ENCODE measurements around the gene VGF. TPM values are rescaled to one million over a fixed set of nuclear protein-coding genes. Genes with fewer than 3 reads are reported as not detected.
"Not testable (repeated sequence)": the region's sequence is repeated elsewhere in the genome, so short reads cannot be mapped to it uniquely, and the experiment has no call there.

Gene VGF
- total RNA-seq, 1 donor from 2014 or later, result 0.16 TPM

DNA sequence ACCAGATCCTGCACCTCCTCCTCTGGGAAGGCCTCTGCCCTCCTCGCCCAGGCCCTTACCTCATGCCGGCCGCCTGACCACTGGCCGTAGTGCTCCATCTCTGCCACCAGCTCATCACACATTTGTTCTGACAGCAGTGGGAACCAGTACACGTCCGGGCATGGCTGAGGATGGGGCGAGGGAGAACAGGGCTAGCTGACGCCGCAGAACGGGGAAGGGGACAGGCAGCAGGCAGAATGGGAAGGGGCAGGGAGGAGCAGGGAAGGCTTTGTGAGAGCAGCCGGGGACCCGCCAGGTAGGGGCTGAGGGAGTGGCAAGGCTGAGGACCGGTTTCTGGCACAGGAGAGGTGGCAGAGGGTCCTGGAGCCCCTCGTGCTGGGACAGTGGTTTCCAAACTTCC is 43.4 kb upstream of the VGF start:
- Mint-ChIP-seq H3K27me3 (ENCODE audit: unreplicated experiment) (no peaks in the 10 kb centered on the region), H3K9me3 (ENCODE audit: unreplicated experiment) (no peaks in the 10 kb centered on the region), H3K27ac (ENCODE audit: unreplicated experiment) (no peak overlapping the region), H3K36me3 (ENCODE audit: unreplicated experiment) (peaks cover 24% of the 10 kb centered on the region), H3K4me3 (ENCODE audit: unreplicated experiment) (no peak overlapping the region), H3K4me1 (ENCODE audit: unreplicated experiment) (no peaks in the 10 kb centered on the region)
- no peak for DNase-seq (ENCODE audit: extremely low spot score, unreplicated experiment)
- TF ChIP-seq, protein P1, sequence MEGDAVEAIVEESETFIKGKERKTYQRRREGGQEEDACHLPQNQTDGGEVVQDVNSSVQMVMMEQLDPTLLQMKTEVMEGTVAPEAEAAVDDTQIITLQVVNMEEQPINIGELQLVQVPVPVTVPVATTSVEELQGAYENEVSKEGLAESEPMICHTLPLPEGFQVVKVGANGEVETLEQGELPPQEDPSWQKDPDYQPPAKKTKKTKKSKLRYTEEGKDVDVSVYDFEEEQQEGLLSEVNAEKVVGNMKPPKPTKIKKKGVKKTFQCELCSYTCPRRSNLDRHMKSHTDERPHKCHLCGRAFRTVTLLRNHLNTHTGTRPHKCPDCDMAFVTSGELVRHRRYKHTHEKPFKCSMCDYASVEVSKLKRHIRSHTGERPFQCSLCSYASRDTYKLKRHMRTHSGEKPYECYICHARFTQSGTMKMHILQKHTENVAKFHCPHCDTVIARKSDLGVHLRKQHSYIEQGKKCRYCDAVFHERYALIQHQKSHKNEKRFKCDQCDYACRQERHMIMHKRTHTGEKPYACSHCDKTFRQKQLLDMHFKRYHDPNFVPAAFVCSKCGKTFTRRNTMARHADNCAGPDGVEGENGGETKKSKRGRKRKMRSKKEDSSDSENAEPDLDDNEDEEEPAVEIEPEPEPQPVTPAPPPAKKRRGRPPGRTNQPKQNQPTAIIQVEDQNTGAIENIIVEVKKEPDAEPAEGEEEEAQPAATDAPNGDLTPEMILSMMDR (IDR thresholded peaks at IDR 0.05), result no peak

GRCh38 chr7:101207459-101207858 is 42.1 kb upstream of the VGF start:
- DNase-seq (ENCODE audit: extremely low spot score, unreplicated experiment), result no peak
- Mint-ChIP-seq H3K4me3 (ENCODE audit: unreplicated experiment) (no peak overlapping the region), H3K36me3 (ENCODE audit: unreplicated experiment) (peaks cover 24% of the 10 kb centered on the region), H3K27me3 (ENCODE audit: unreplicated experiment) (peaks cover 5% of the 10 kb centered on the region), H3K4me1 (ENCODE audit: unreplicated experiment) (no peaks in the 10 kb centered on the region), H3K27ac (ENCODE audit: unreplicated experiment) (no peak overlapping the region), H3K9me3 (ENCODE audit: unreplicated experiment) (no peaks in the 10 kb centered on the region)
- TF ChIP-seq, protein P1 (IDR thresholded peaks at IDR 0.05), result no peak

- no peaks in the 10 kb centered on the region for H3K9me3 Mint-ChIP-seq (ENCODE audit: unreplicated experiment)
- H3K36me3 Mint-ChIP-seq (ENCODE audit: unreplicated experiment), result peaks cover 24% of the 10 kb centered on the region
- DNase-seq (ENCODE audit: extremely low spot score, unreplicated experiment), result no peak
- H3K27me3 Mint-ChIP-seq (ENCODE audit: unreplicated experiment), result peaks cover 7% of the 10 kb centered on the region
- H3K27ac Mint-ChIP-seq (ENCODE audit: unreplicated experiment), result no peak overlapping the region
- H3K4me1 Mint-ChIP-seq (ENCODE audit: unreplicated experiment), result no peaks in the 10 kb centered on the region
- H3K4me3 Mint-ChIP-seq (ENCODE audit: unreplicated experiment), result no peak overlapping the region
- TF ChIP-seq, protein P1 (IDR thresholded peaks at IDR 0.05), result no peak
These were observed 41.3 kb upstream of the VGF start for GRCh38 chr7:101206665-101207042.

- TF ChIP-seq, protein P1 (IDR thresholded peaks at IDR 0.05), result no peak
- H3K4me3 Mint-ChIP-seq (ENCODE audit: unreplicated experiment), result no peak overlapping the region
- H3K9me3 Mint-ChIP-seq (ENCODE audit: unreplicated experiment), result no peaks in the 10 kb centered on the region
- no peak for DNase-seq (ENCODE audit: extremely low spot score, unreplicated experiment)
- H3K27ac Mint-ChIP-seq (ENCODE audit: unreplicated experiment), result no peak overlapping the region
- no peaks in the 10 kb centered on the region for H3K4me1 Mint-ChIP-seq (ENCODE audit: unreplicated experiment)
- peaks cover 7% of the 10 kb centered on the region for H3K27me3 Mint-ChIP-seq (ENCODE audit: unreplicated experiment)
- H3K36me3 Mint-ChIP-seq (ENCODE audit: unreplicated experiment), result peaks cover 24% of the 10 kb centered on the region
These were observed 40.7 kb upstream of the VGF start for GRCh38 chr7:101205901-101206664.

GRCh38 chr7:101203740-101204738 is 38.7 kb upstream of the VGF start:
- Mint-ChIP-seq H3K27me3 (ENCODE audit: unreplicated experiment) (peaks cover 13% of the 10 kb centered on the region), H3K36me3 (ENCODE audit: unreplicated experiment) (peaks cover 18% of the 10 kb centered on the region)
- not testable (repeated sequence) for H3K9me3 Mint-ChIP-seq (ENCODE audit: unreplicated experiment); H3K4me3 Mint-ChIP-seq (ENCODE audit: unreplicated experiment); H3K4me1 Mint-ChIP-seq (ENCODE audit: unreplicated experiment); DNase-seq (ENCODE audit: extremely low spot score, unreplicated experiment); H3K27ac Mint-ChIP-seq (ENCODE audit: unreplicated experiment)

Data from osteocyte (in vitro differentiated cells).